HG03342 (cell line): ENCODE measurements around the gene DOCK1.

ENCODE experiments used
- ATAC-seq: cut with Tn5 transposase; IDR thresholded peaks from one replicate; pipeline ENCODE4 v1.9.1; 2021; ENCODE audit warnings: mild to moderate bottlenecking, moderate library complexity; ENCODE audit not compliant: unreplicated experiment

DOCK1 gene

GRCh38 chr10:127033216-127034033 lies 128.2 kb downstream of the DOCK1 start:
- ATAC-seq = no peak

GRCh38 chr10:127034034-127034633 lies 128.9 kb downstream of the DOCK1 start:
- no peak for ATAC-seq

- no peak for ATAC-seq
Observed at GRCh38 chr10:127034790-127035189, 129.6 kb downstream of the DOCK1 start.

GRCh38 chr10:127035827-127036226 lies 130.6 kb downstream of the DOCK1 start:
- ATAC-seq = no peak

GRCh38 chr10:127036987-127037386 lies 131.8 kb downstream of the DOCK1 start:
- ATAC-seq = no peak

GRCh38 chr10:127039435-127039834 lies 134.2 kb downstream of the DOCK1 start:
- ATAC-seq = no peak

GRCh38 chr10:127040756-127041155 lies 135.5 kb downstream of the DOCK1 start:
- no peak for ATAC-seq

GRCh38 chr10:127041552-127041951 lies 136.3 kb downstream of the DOCK1 start:
- no peak for ATAC-seq

GRCh38 chr10:127043301-127043700 lies 138.1 kb downstream of the DOCK1 start:
- no peak for ATAC-seq

- ATAC-seq = no peak
Observed at GRCh38 chr10:127044186-127044585, 139.0 kb downstream of the DOCK1 start.

GRCh38 chr10:127046975-127047877 lies 142.0 kb downstream of the DOCK1 start:
- no peak for ATAC-seq

- no peak for ATAC-seq
Observed at GRCh38 chr10:127047878-127048238, 142.6 kb downstream of the DOCK1 start.

- ATAC-seq = no peak
Observed at GRCh38 chr10:127048630-127049029, 143.4 kb downstream of the DOCK1 start.

- ATAC-seq = no peak
Observed at GRCh38 chr10:127052001-127052400, 146.8 kb downstream of the DOCK1 start.

- no peak for ATAC-seq
Observed at GRCh38 chr10:127055263-127055662, 150.0 kb downstream of the DOCK1 start.

- ATAC-seq = no peak
Observed at GRCh38 chr10:127059314-127059713, 154.1 kb downstream of the DOCK1 start.

- ATAC-seq = no peak
Observed at GRCh38 chr10:127063762-127064161, 158.5 kb downstream of the DOCK1 start.

GRCh38 chr10:127064474-127064873 lies 159.2 kb downstream of the DOCK1 start:
- ATAC-seq = no peak

GRCh38 chr10:127067542-127068194 lies 162.4 kb downstream of the DOCK1 start:
- no peak for ATAC-seq

GRCh38 chr10:127068485-127068884 lies 163.3 kb downstream of the DOCK1 start:
- ATAC-seq = no peak

GRCh38 chr10:127069436-127069835 lies 164.2 kb downstream of the DOCK1 start:
- no peak for ATAC-seq
